HCT116 (cell line): ENCODE data around the gene PTOV1. TPM values are rescaled to one million over a fixed set of nuclear protein-coding genes. Genes with fewer than 3 reads are reported as not detected.

Experiments
- ATAC-seq: fragments of 200-7000 bp; cut with Tn5 transposase; 2 replicates; pipeline ENCODE4 v1.9.1; 2020; ENCODE audit warnings: mild to moderate bottlenecking, moderate library complexity
- BruUV-seq: library from RNA; stranded (reverse); fragments of 400-500 nt; replicated peaks from 2 replicates; lab custom pipeline; 2021; lab: Mats Ljungman, UMichigan
- CTCF ChIA-PET: fragments of 300-600 bp; sonication (Branson Sonifier 250); formaldehyde crosslinking; loops from one replicate; lab custom pipeline; 2021; ENCODE audit warnings: antibody characterized with exemption; lab: Charles Lee
- POLR2A ChIA-PET: fragments of 300-600, 350-600 bp; sonication (Branson Sonifier 250); formaldehyde crosslinking; loops from one replicate; lab custom pipeline; 2021; ENCODE audit warnings: antibody characterized with exemption; lab: Charles Lee
- RAD21 ChIA-PET, 2 experiments: fragments of 300-600 bp; sonication (Branson Sonifier 250); formaldehyde crosslinking; loops; one replicate each; lab custom pipeline; 2023; ENCODE audit warnings: low total read pairs in 2 of 2; ENCODE audit not compliant: uncharacterized antibody in 2 of 2, unreplicated experiment in 2 of 2, low non-redundant PET in 1 of 2; lab: Charles Lee
- DNase-seq: peaks from one replicate; pipeline ENCODE4 v3.0.0-alpha.2; 2010; ENCODE audit warnings: low read depth, low spot score
- H2AFZ ChIP-seq: fragments of 200-600 bp; shearing (Covaris generic), sonication (generic); 2 replicates; pipeline ENCODE4 v1.6.1; 2017; ENCODE audit warnings: low read depth, mixed run types, mixed read lengths, antibody characterized with exemption, low read length; ENCODE audit not compliant: poor library complexity, severe bottlenecking
- H3K27ac ChIP-seq: 2 replicates; pipeline ENCODE4 v1.5.1; 2012; ENCODE audit warnings: low read depth, low read length
- H3K27me3 ChIP-seq: fragments of 200-600 bp; sonication (generic); 2 replicates; pipeline ENCODE4 v1.6.1; 2016; ENCODE audit warnings: mixed run types, low read length, mixed read lengths; ENCODE audit not compliant: insufficient read depth
- H3K36me3 ChIP-seq, 2 experiments: fragments of 200-500 bp in 1 of 2; fragments of 200-600 bp in 1 of 2; sonication (Bioruptor generic) in 1 of 2; sonication (generic) in 1 of 2; 2 replicates each; pipeline versions ENCODE4 v1.5.1 to v1.6.1; 2014 to 2016; ENCODE audit warnings: low read length in 2 of 2, inconsistent platforms in 1 of 2, mixed read lengths in 1 of 2, mixed run types in 1 of 2; ENCODE audit not compliant: insufficient read depth in 2 of 2, control insufficient read depth in 1 of 2
- H3K4me1 ChIP-seq, 2 experiments: fragments of 200-600 bp in 1 of 2; sonication (generic) in 1 of 2; 2 replicates each; pipeline versions ENCODE4 v1.5.1 to v1.6.1; 2012 to 2017; ENCODE audit warnings: low read length in 2 of 2, inconsistent platforms in 1 of 2, mild to moderate bottlenecking in 1 of 2, mixed read lengths in 1 of 2, mixed run types in 1 of 2, moderate library complexity in 1 of 2; ENCODE audit not compliant: insufficient read depth in 2 of 2, control insufficient read depth in 1 of 2
- H3K4me2 ChIP-seq: fragments of 200-600 bp; sonication (generic); 2 replicates; pipeline ENCODE4 v1.6.1; 2017; ENCODE audit warnings: mixed run types, low read length, mixed read lengths
- H3K4me3 ChIP-seq, 2 experiments: fragments of 200-600 bp in 1 of 2; sonication (generic) in 1 of 2; replicated peaks in 1 of 2; 2 replicates each; pipeline ENCODE4 v1.5.1; 2011 to 2016; ENCODE audit warnings: low read length in 2 of 2, control low read depth in 1 of 2, low read depth in 1 of 2, mild to moderate bottlenecking in 1 of 2, mixed read lengths in 1 of 2, mixed run types in 1 of 2
- H3K79me2 ChIP-seq: fragments of 200-600 bp; sonication (generic); 2 replicates; pipeline ENCODE4 v1.6.1; 2017; ENCODE audit warnings: mild to moderate bottlenecking, mixed run types, low read length, moderate library complexity, mixed read lengths; ENCODE audit not compliant: insufficient read depth
- H3K9ac ChIP-seq: fragments of 200-600 bp; sonication (generic); 2 replicates; pipeline ENCODE4 v1.6.1; 2016; ENCODE audit warnings: low read length, mixed read lengths
- H3K9me2 ChIP-seq: fragments of 200-600 bp; sonication (generic), shearing (Covaris generic); 2 replicates; pipeline ENCODE4 v1.6.1; 2017; ENCODE audit warnings: mixed run types, mild to moderate bottlenecking, moderate library complexity; ENCODE audit not compliant: insufficient read depth
- H3K9me3 ChIP-seq, 2 experiments: fragments of 200-500 bp in 1 of 2; fragments of 200-600 bp in 1 of 2; sonication (Bioruptor generic) in 1 of 2; sonication (generic) in 1 of 2; 2 replicates each; pipeline ENCODE4 v1.6.1; 2014 to 2017; ENCODE audit warnings: low read length in 2 of 2, mixed read lengths in 2 of 2, inconsistent platforms in 1 of 2, low read depth in 1 of 2, mild to moderate bottlenecking in 1 of 2, mixed run types in 1 of 2, moderate library complexity in 1 of 2; ENCODE audit not compliant: control insufficient read depth in 1 of 2, insufficient read depth in 1 of 2
- H4K20me1 ChIP-seq: fragments of 200-600 bp; sonication (generic), shearing (Covaris generic); 2 replicates; pipeline ENCODE4 v1.6.1; 2017; ENCODE audit warnings: mixed run types, mild to moderate bottlenecking, moderate library complexity; ENCODE audit not compliant: insufficient read depth
- ATF3 ChIP-seq: IDR thresholded peaks from 2 replicates; pipeline ENCODE4 v1.6.1; 2012
- CBX3 ChIP-seq: IDR thresholded peaks from 2 replicates; pipeline ENCODE4 v1.6.1; 2012; ENCODE audit warnings: low read depth
- CEBPB ChIP-seq: IDR thresholded peaks from 2 replicates; pipeline ENCODE4 v1.6.1; 2012; ENCODE audit warnings: low read depth
- EZH2phosphoT487 ChIP-seq: fragments of 200-600 bp; IDR thresholded peaks from 2 replicates; pipeline ENCODE4 v1.6.1; 2018; ENCODE audit warnings: antibody characterized with exemption, borderline replicate concordance
- FOSL1 ChIP-seq: IDR thresholded peaks from 2 replicates; pipeline ENCODE4 v1.6.1; 2012; ENCODE audit warnings: low read depth
- JUND ChIP-seq: IDR thresholded peaks from 2 replicates; pipeline ENCODE4 v1.6.1; 2012
- POLR2A ChIP-seq: IDR thresholded peaks from 2 replicates; pipeline ENCODE4 v1.7.0; 2011; ENCODE audit warnings: borderline replicate concordance; ENCODE audit not compliant: insufficient read depth, insufficient read length; ENCODE audit errors: extremely low read depth
- REST ChIP-seq: IDR thresholded peaks from 2 replicates; pipeline ENCODE4 v1.6.1; 2012; ENCODE audit warnings: low read depth
- SIN3A ChIP-seq: IDR thresholded peaks from 2 replicates; pipeline ENCODE4 v1.6.1; 2012; ENCODE audit warnings: low read depth
- ZNF274 ChIP-seq: fragments of 200-500 bp; sonication (Bioruptor generic); IDR thresholded peaks from 2 replicates; pipeline ENCODE4 v1.6.1; 2014; ENCODE audit warnings: mild to moderate bottlenecking, low read depth, low read length, inconsistent platforms
- intact Hi-C: fragments of 100-400 bp; cut with micrococcal nuclease; formaldehyde crosslinking; loops from 2 replicates; pipeline ENCODE4 v1.10.0; 2022
- total RNA-seq: library from RNA; stranded (reverse); gene quantifications from one replicate; pipeline ENCODE4 v1.2.1, GENCODE V29; 2021; ENCODE audit not compliant: unreplicated experiment

The PTOV1 gene
- total RNA-seq, 1 experiment from 2014 or later = 236 TPM

- peak overlapping the region; percentile 99 for H3K4me2 ChIP-seq
- peak overlapping the region; percentile 98 for H3K27ac ChIP-seq
- peaks cover 0 to 6% of the 10 kb centered on the region in 2 experiments; a peak in 1 of 4 replicates for H3K9me3 ChIP-seq
- TF ChIP-seq EZH2phosphoT487 (no peak), REST (no peak), ZNF274 (no peak), SIN3A (no peak)
- no peaks in the 10 kb centered on the region for H3K27me3 ChIP-seq
- no peaks in the 10 kb centered on the region for H3K9me2 ChIP-seq
- H3K4me1 ChIP-seq = peaks cover 11 to 28% of the 10 kb centered on the region in 2 experiments
- no peak for DNase-seq
- TSS peak; percentile 70 for BruUV-seq
- no peak overlapping the region for H2AFZ ChIP-seq
- peak overlapping the region; percentile 79 to 89 for H3K4me3 ChIP-seq
- POLR2A ChIA-PET = no interaction called here
- CTCF ChIA-PET = no interaction called here
- RAD21 ChIA-PET = no interaction called here
- H3K79me2 ChIP-seq = peaks cover 32% of the 10 kb centered on the region
- H4K20me1 ChIP-seq = no peaks in the 10 kb centered on the region
- H3K9ac ChIP-seq = peak overlapping the region; percentile 93
- peaks cover 10 to 18% of the 10 kb centered on the region in 2 experiments for H3K36me3 ChIP-seq
- intact Hi-C loops = no loop called here
- ATAC-seq = no peak
Measured at GRCh38 chr19:49878744-49879070, 27.7 kb downstream of the PTOV1 start.

- Histone ChIP-seq H3K79me2 (peaks cover 25% of the 10 kb centered on the region), H3K4me1 (peaks cover 11 to 30% of the 10 kb centered on the region in 2 experiments), H3K4me3 (peak overlapping the region; percentile 79 to 89), H3K9me2 (no peaks in the 10 kb centered on the region)
- intact Hi-C loops = no loop called here
- TF ChIP-seq ATF3 (no peak), POLR2A (no peak), FOSL1 (no peak), CEBPB (no peak), SIN3A (no peak), JUND (no peak), CBX3 (no peak)
- TF ChIP-seq, all 23 proteins: peak for 0
- ChIA-PET POLR2A (no interaction called here), CTCF (no interaction called here), RAD21 (no interaction called here)
- BruUV-seq = no TSS peak
- peaks cover 12 to 18% of the 10 kb centered on the region in 2 experiments for H3K36me3 ChIP-seq
- ATAC-seq = no peak
- peak overlapping the region; percentile 99 for H3K4me2 ChIP-seq
- H3K27ac ChIP-seq = peak overlapping the region; percentile 98
- H3K9ac ChIP-seq = peak overlapping the region; percentile 93
- H3K9me3 ChIP-seq = peaks cover 0 to 6% of the 10 kb centered on the region in 2 experiments; a peak in 1 of 4 replicates
- H3K27me3 ChIP-seq = no peaks in the 10 kb centered on the region
- no peaks in the 10 kb centered on the region for H4K20me1 ChIP-seq
- peak; percentile 71 for DNase-seq
- H2AFZ ChIP-seq = no peak overlapping the region
Measured at GRCh38 chr19:49879243-49879963, 28.4 kb downstream of the PTOV1 start.
